ENCODE results near the gene ZNF879. TPM values are rescaled to one million over a fixed set of nuclear protein-coding genes. Genes with fewer than 3 reads are reported as not detected.
A peak's percentile ranks its signal among the peaks of the same experiment; 100 is the strongest.

The ZNF879 gene
- 2.7 TPM for polyA plus RNA-seq

DNA sequence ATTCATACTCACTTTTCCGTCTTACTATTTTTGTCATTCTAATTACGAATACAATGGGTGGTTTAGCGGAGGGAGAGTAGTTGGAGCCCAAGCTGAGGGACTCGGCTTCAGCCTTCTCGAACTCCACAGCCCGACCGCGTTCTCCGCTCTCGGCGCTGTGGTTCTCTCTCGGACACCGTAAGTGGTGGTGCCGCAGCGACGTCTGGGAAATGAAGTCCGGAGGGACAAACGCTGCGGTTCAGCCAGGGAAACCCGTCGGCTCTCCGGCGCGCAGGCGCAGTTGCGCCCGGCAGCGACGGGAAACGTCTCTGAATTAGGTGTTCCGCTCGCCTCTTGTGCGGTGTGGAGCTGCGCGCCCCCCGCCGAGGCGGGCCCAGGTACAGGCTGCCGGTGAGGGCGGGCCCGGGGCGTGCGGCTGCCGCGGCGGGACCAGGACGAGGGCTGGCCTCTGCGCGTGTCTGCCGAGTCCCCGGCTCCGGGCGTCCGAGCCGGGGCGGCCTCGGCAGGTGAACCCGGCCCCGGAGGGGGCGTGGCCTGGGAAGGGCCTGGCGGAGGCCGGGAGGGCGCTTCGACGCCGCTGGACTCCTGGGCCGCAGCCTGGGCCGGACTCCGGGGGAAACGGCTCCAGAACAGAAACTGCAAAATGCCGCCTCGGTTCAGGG lies at the start of gene ZNF879:
TSS of gene ZNF879 (plus strand) at position 277 of the 662 bp plus-strand sequence. CDS start 1,201 bp downstream, outside the sequence.
- peaks cover 21% of the 10 kb centered on the region for H3K36me3 Mint-ChIP-seq
- peak within 1 kb of the TSS; percentile 79 to 96 (median 81) for H3K27ac Mint-ChIP-seq

DNA sequence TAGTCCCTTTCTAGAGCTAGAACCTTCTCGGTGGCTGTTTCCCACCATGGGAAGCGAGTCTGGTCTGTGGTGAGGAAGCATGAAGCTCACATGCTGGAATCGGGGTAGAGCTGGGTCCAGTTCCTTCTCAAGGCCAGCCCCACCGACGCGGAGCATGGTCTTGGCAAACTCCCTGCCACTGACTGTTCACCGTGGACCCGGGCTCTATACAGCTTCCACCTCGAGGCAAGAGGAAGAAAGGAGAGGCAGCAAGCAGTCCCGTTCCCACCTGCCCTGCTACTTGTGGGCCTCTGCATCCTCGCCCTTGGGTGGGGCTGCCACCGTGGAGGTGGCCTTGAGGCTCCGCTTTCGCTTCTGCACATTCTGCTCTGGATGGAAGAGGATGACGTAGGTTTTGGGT lies 42.2 kb upstream of the ZNF879 start:
- Mint-ChIP-seq H3K4me1 (no peaks in the 10 kb centered on the region), H3K4me3 (no peak overlapping the region), H3K36me3 (no peaks in the 10 kb centered on the region), H3K27me3 (peaks cover 2% of the 10 kb centered on the region), H3K9me3 (peaks cover 6 to 16% (median 13%) of the 10 kb centered on the region in 3 donors), H3K27ac (no peak overlapping the region)

More for the DNA sequence above, at the start of gene ZNF879:
- Mint-ChIP-seq H3K9me3 (peaks cover 7 to 15% (median 8%) of the 10 kb centered on the region in 3 donors), H3K27me3 (no peaks in the 10 kb centered on the region), H3K4me3 (peak within 1 kb of the TSS; percentile 89 to 98 (median 94)), H3K4me1 (peaks cover 7 to 9% (median 8%) of the 10 kb centered on the region in 3 donors)

DNA sequence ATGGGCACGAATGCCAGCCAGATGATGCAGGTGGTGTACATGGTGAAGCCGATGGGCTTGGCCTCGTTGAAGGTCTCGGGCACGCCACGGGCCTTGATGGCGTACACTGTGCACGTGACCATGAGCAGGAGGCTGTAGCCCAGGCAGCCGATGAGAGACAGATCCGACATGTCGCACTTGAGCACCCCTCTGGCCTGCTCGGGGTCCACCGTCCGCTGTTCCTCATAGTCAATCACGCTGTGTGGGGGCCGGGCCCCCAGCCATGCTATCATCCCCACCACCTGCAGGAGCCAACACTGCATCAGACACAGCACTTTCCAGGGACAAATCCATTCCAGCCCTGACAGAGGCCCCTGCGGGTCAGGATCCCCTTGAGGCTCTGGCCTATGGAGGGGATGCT lies 40.7 kb upstream of the ZNF879 start:
- no peak overlapping the region for H3K27ac Mint-ChIP-seq
- H3K27me3 Mint-ChIP-seq = peaks cover 2% of the 10 kb centered on the region
- no peak overlapping the region for H3K4me3 Mint-ChIP-seq
- no peaks in the 10 kb centered on the region for H3K4me1 Mint-ChIP-seq
- H3K36me3 Mint-ChIP-seq = no peaks in the 10 kb centered on the region
- peaks cover 3 to 14% (median 9%) of the 10 kb centered on the region in 3 donors for H3K9me3 Mint-ChIP-seq

DNA sequence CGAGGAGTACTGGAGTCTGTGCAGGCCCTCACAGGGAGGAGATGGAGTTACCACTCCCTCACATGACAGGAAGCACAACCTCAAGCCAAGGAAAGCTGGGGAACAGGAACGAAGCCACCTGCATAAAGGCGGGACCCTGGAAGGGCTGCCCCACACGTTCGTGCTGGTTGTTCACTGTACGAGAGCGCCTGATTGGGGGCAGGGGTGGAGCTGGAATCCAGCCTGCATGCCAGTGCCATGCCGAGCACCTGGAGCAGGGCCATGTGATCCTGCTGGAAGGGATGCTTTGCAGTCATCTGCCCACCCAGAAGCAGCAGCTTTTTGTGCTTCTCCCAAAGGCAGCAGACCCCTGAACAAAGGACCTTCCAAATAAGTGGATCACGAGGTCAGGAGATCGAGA lies 39.9 kb upstream of the ZNF879 start:
- H3K36me3 Mint-ChIP-seq = no peaks in the 10 kb centered on the region
- H3K9me3 Mint-ChIP-seq = peaks cover 3 to 12% (median 8%) of the 10 kb centered on the region in 3 donors
- H3K27me3 Mint-ChIP-seq = peaks cover under 1% of the 10 kb centered on the region
- H3K4me1 Mint-ChIP-seq = peaks cover 0 to 2% (median 0%) of the 10 kb centered on the region in 3 donors
- no peak overlapping the region for H3K27ac Mint-ChIP-seq
- H3K4me3 Mint-ChIP-seq = no peak overlapping the region

DNA sequence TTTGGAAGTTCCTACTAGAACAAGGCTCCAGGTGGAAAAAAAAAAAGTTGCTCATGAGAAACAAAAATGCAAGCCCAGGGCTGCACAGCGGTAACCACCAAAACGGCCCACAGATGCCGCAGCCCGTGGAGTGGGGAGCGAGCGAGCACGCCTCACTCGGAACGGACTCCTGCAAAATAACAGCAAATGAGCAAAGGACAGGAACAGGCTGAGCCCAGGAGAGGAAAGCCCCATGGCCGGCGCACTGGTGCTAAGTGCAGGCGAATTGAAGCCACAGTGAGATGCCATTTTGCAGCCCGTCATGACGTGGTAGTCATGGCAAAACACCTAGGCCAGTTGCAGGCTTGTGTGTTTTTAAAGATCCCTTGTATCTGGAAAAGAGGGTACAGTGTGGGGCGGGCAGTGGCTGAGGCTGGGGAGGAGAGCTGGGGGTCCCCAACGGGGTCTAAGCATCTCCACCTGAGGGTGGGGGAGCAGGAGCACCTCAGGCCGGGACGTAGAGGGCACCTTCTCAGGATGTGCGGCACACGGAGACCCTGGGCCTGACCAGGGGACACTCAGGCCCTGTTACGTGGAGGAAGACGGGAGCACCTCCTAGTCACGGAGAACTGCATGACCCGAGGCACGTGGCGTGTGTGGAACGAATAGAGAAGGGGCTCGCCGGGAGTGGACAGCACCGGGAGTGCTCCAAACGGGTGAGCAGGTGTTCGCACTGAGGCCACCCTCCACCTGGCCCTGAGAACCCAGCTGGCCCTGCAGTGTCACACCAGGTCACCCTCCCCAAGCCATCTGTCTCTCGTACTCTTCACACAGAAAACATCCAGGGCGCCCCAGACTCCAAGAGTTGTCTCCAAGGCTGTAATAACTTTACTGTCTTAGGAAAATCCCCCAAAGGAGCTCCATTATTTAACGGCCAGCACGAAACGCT lies 39.2 kb upstream of the ZNF879 start:
- Mint-ChIP-seq H3K36me3 (no peaks in the 10 kb centered on the region), H3K9me3 (peaks cover 3 to 13% (median 7%) of the 10 kb centered on the region in 3 donors), H3K4me3 (no peak overlapping the region), H3K4me1 (peaks cover 0 to 2% (median 0%) of the 10 kb centered on the region in 3 donors), H3K27me3 (no peaks in the 10 kb centered on the region), H3K27ac (no peak overlapping the region)

DNA sequence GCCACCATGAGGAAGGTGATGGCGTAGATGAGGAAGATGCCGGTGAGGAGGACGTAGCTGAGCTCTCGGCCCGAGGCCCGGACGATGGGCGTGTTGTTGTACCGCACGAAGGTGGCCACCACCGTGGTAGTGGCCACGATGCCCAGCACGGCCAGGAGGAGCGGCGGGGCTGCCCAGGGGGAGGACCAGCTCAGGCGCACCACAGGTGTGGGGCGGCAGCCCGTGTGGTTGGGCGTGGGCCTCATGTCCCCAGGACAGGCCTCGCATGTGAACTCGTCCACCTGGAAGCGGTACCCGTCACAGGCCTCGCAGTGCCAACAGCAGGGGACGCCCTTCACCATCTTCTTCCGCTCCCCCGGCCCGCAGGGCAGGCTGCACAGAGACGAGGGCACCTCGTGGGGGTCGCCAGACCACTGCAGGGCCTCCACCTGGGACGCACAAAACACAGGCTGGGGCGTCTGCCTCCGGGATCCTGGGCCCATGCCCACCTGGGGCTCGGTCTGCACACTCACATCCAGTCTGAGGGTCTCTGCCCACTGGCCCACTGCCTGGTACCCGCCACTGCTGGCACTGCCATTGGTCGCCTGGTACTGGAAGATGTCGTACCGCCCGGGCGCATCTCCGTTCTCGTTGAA lies 37.2 kb upstream of the ZNF879 start:
- H3K36me3 Mint-ChIP-seq = no peaks in the 10 kb centered on the region
- H3K9me3 Mint-ChIP-seq = peaks cover 2 to 13% (median 3%) of the 10 kb centered on the region in 3 donors
- H3K4me1 Mint-ChIP-seq = peaks cover 0 to 2% (median 0%) of the 10 kb centered on the region in 3 donors
- no peak overlapping the region for H3K4me3 Mint-ChIP-seq
- H3K27ac Mint-ChIP-seq = no peak overlapping the region
- no peaks in the 10 kb centered on the region for H3K27me3 Mint-ChIP-seq

DNA sequence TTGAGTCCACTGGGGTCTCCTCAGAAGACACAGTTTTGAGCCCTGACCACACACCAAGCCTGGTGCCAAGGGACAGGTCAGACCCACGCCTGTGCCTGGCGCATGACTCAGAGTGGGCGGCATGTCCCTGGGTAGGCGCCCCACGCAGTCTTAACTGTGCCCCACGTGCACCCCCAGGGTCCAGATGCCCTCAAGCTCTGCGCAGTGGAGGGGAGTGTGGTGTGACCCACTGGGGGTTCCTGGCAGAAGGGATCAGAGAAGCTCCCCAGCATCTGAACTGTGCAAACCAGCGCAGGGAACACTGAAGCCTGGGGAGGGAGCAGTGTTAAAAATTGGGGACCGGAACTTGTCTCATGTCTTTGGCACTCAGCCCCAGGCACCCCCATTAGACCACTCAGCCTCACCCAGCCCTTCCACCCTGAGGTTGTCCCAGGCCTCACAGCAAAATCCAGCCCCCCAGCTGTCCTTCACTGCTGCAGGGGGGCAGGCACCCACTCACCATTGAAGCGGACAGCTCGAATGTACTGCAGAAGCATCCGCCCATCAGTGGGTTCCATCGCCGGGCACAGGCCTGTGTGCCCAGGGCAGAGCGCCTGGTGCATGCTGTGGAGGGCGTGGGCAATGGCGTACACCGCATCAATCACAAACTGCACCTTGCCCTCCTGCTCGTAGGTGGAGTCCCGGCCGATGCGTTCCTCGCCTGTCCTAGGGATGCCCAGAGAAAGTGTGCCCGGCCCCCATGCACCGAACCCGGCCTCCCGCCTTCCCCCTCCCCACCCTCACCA lies 35.0 kb upstream of the ZNF879 start:
- Mint-ChIP-seq H3K36me3 (peaks cover 4% of the 10 kb centered on the region), H3K27ac (no peak overlapping the region), H3K9me3 (peaks cover 0 to 19% (median 2%) of the 10 kb centered on the region in 3 donors), H3K4me1 (peaks cover 0 to 2% (median 0%) of the 10 kb centered on the region in 3 donors), H3K27me3 (peaks cover 12% of the 10 kb centered on the region), H3K4me3 (no peak overlapping the region)

DNA sequence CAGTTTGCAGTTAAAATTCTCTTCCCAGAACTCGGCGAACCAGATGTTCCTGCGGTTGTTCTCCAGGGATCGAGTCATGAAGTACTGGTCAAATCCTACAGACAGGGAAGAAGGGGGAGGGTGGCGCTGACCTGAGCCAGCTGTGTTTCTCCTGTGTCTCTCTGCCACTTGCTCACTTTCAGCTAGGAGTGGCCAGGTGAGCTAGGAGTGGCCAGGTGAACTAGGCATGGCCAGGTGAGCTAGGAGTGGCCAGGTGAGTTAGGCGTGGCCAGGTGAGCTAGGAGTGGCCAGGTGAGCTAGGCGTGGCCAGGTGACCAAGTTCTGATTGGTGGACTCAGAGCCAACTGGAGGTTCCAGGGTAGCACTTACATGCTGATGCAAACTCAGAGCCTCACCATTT lies 34.3 kb upstream of the ZNF879 start:
- Mint-ChIP-seq H3K36me3 (peaks cover 4% of the 10 kb centered on the region), H3K27ac (no peak overlapping the region), H3K4me3 (peak overlapping the region in 1 of 4 donors; percentile 79), H3K4me1 (peaks cover 0 to 2% (median 0%) of the 10 kb centered on the region in 3 donors), H3K27me3 (peaks cover 18% of the 10 kb centered on the region), H3K9me3 (peaks cover 0 to 21% (median 2%) of the 10 kb centered on the region in 3 donors)

DNA sequence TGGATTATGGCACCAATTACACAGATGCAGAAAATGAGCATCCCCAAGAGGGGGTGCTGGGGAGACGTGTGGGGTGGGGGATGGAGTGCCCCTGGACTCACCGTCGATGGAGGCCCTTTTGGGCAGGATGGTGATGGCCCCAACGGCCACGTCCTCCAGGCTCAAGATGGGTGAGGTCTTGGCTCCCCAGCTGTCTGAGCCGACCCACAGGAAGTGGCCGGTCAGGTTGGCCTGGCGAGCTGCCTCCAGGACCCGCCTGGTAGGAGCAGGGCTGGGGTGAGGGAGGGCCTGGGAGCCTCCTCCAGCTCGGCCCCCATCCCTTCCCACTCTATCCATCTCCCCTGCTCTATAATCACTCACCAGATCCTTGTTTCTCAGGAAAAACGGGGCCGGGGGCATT lies 33.1 kb upstream of the ZNF879 start:
- Mint-ChIP-seq H3K36me3 (peaks cover 4% of the 10 kb centered on the region), H3K27me3 (peaks cover 20% of the 10 kb centered on the region), H3K4me3 (no peak overlapping the region), H3K4me1 (peaks cover 0 to 2% (median 0%) of the 10 kb centered on the region in 3 donors), H3K27ac (no peak overlapping the region), H3K9me3 (peaks cover 0 to 21% (median 2%) of the 10 kb centered on the region in 3 donors)

DNA sequence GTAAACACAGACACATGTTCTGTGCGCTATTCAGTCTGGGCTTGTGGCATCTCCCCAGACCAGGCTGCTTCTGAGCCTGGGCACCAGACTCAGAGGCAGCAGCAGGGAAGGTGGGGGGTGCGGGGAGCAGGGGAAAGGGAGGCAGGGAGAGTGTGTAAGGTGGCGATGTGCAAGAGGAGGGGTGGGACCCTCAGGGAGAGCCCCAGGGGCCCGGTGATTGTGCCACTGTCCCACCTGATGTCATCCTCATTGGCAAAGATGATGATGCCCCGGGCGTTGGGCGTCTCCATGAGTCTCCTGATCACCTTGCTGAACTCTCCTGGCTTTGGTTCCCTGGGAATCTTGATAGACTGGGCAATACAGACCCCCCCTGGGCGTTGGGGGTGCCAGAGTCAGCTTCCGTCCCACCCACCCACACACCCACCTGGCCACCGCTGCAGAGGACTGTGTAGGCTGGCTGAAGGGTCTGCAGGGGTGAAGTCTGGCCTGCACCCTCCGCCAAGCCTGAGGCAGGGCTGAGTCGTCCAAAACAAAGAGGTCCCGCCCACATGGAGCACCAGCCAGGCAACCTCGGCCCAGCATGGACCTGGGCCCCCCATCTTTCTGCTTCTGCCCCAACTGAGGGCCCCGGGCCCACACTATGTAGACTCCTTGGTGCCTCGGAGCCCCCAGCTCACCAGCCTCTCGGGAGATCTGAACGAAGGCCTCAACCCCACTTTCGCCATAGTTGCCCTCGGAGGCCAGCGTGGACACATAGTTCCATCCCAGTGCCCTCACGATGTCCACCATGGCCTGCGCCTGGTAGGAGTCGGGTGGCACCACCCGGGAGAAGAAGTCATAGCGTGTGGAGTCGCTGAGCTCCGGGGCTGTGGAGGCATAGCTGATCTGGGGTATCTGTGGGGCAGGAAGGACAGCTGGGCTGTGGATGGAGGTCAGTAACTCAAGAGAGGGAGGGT lies 32.1 kb upstream of the ZNF879 start:
- H3K4me3 Mint-ChIP-seq = peak overlapping the region in 1 of 4 donors; percentile 82
- H3K36me3 Mint-ChIP-seq = peaks cover 4% of the 10 kb centered on the region
- H3K9me3 Mint-ChIP-seq = peaks cover 0 to 21% (median 2%) of the 10 kb centered on the region in 3 donors
- no peak overlapping the region for H3K27ac Mint-ChIP-seq
- H3K4me1 Mint-ChIP-seq = peaks cover 0 to 2% (median 0%) of the 10 kb centered on the region in 3 donors
- H3K27me3 Mint-ChIP-seq = peaks cover 28% of the 10 kb centered on the region

DNA sequence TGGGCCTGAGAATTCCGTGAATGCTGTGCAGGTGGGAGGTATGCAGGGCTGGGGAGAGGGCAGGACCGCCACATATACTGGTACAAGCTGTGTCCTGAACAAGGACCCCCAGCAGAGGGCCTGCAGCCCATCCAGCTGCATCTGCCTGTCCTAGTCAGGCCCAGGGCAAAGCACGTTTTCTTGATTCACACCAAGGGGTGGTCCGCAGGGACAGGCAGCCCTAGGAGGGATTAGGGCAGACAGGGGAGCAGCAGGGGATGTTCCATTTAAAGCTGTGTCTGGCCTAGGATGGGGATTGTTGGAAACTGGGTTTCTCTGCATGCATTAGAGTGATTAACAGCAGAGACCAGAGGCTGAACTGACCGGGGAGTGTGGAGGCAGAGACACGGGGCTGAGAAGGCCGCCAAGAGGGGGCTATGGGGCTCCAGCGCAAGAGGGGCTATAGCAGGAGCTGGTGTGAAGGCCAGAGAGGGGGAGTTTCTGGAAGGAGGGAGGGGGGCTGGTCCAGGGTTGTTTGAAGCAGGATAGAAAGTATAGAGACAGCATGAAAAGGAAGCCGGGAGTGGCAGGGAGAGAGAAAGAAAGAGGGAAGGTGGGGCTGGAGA lies 31.2 kb upstream of the ZNF879 start:
- Mint-ChIP-seq H3K9me3 (peaks cover 0 to 21% (median 2%) of the 10 kb centered on the region in 3 donors), H3K27ac (no peak overlapping the region), H3K36me3 (peaks cover 4% of the 10 kb centered on the region), H3K4me1 (peaks cover 0 to 6% (median 0%) of the 10 kb centered on the region in 3 donors), H3K27me3 (peaks cover 32% of the 10 kb centered on the region), H3K4me3 (no peak overlapping the region)

DNA sequence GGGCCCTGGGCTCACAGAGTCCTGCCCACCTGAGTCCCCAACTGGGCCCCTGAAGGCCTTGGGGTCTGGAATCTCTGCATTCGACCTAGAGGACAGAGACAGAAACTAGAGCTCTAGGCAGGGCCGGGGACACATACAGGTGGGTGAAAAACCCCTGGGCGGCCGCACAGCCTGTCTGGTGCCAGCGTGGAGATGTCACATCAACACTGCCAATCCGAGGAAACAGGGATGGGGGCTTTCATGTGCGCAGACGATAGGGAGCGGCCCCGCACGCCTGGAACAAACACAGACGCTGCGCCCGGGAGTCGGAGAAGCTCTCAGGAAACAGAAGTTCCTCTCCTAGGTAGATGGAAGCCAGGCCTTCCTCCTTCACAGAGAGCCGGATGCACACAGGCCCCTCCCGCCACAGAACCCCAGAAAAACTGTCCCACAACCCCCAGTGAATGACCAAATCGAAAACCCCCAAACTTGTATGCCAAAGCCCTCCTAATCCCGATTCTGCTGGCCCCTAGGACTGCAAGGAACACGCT lies 30.3 kb upstream of the ZNF879 start:
- Mint-ChIP-seq H3K4me3 (no peak overlapping the region), H3K36me3 (peaks cover 4% of the 10 kb centered on the region), H3K27ac (no peak overlapping the region), H3K9me3 (peaks cover 0 to 18% (median 2%) of the 10 kb centered on the region in 3 donors), H3K27me3 (peaks cover 32% of the 10 kb centered on the region), H3K4me1 (peaks cover 0 to 4% (median 0%) of the 10 kb centered on the region in 3 donors)
